ENCODE data around the gene GUK1. TPM values are rescaled to one million over a fixed set of nuclear protein-coding genes. Genes with fewer than 3 reads are reported as not detected.
"Not testable (repeated sequence)": the region's sequence is repeated elsewhere in the genome, so short reads cannot be mapped to it uniquely, and the experiment has no call there.

The GUK1 gene
- total and polyA plus RNA-seq, 2 donors (not counting 1 experiment from before 2014, with no cell fraction given): 125 to 356 TPM

- H3K4me2 ChIP-seq (replicated peaks; ENCODE audit: low read depth, low read length, poor library complexity, severe bottlenecking): peak overlapping the region; percentile 96
- H3K4me3 Mint-ChIP-seq: peak overlapping the region; percentile 92
- H3K4me1 Mint-ChIP-seq: peaks cover 22% of the 10 kb centered on the region
- CTCF ChIA-PET: interaction anchor here (1.1 to 2.1 kb wide), 4 partner anchors 9 to 323 kb away, joined by 3 to 9 read pairs (median 4); partner anchors contain the start of gene ARF1
- peaks cover 17 to 23% of the 10 kb centered on the region in 2 donors for H3K4me1 ChIP-seq (ENCODE audit: control insufficient read depth in 2 of 2, insufficient read depth in 2 of 2, low read length in 2 of 2)
- POLR2A ChIA-PET: interaction anchor here (0.6 to 1.2 kb wide), 6 partner anchors 27 to 359 kb away, joined by 3 to 6 read pairs (median 3); partner anchors contain the start of genes ARF1 and IBA57
- peak overlapping the region; percentile 87 for H3K27ac Mint-ChIP-seq
- 46% methylated on average over 15 of the region's 15 CpGs for WGBS (ENCODE audit: insufficient coverage)
- no peaks in the 10 kb centered on the region for H3K9me3 Mint-ChIP-seq (ENCODE audit: insufficient read depth)
- DNase-seq (no peak), ATAC-seq (ENCODE audit: low read depth) (no peak)
- peak overlapping the region; percentile 80 for H2AFZ ChIP-seq (ENCODE audit: insufficient read depth, low read depth, low read length, poor library complexity, severe bottlenecking)
- intact Hi-C loops (cut with micrococcal nuclease): loop anchor here (1.0 to 10.0 kb wide), 7 partner anchors 28 to 1395 kb away; partner anchors contain the start of genes ARF1, GUK1, IBA57 and NUP133
- H3K9ac ChIP-seq (ENCODE audit: low read length): peak overlapping the region; percentile 85
- no peaks in the 10 kb centered on the region for H4K20me1 ChIP-seq (ENCODE audit: control insufficient read depth, insufficient read depth, low read length, poor library complexity, severe bottlenecking)
- H3K79me2 ChIP-seq (ENCODE audit: control insufficient read depth, insufficient read depth, low read length): peaks cover 28% of the 10 kb centered on the region
- H3K27me3 Mint-ChIP-seq: no peaks in the 10 kb centered on the region
- no peaks in the 10 kb centered on the region for H3K27me3 ChIP-seq (replicated peaks in 1 of 4; ENCODE audit: control extremely low read depth in 1 of 4, control insufficient read depth in 3 of 4, insufficient read depth in 4 of 4, low read length in 3 of 4)
- peaks cover 0 to 17% of the 10 kb centered on the region in 2 experiments for H3K36me3 ChIP-seq (replicated peaks in 1 of 2; ENCODE audit: control extremely low read depth in 1 of 2, control insufficient read depth in 1 of 2, extremely low read depth in 1 of 2, insufficient read depth in 2 of 2, low read length in 1 of 2)
- TF ChIP-seq CTCF (IDR thresholded peaks at IDR 0.05) (no peak), EZH2 (IDR thresholded peaks at IDR 0.05; ENCODE audit: borderline replicate concordance, insufficient read depth, low read depth, low read length, poor library complexity, severe bottlenecking) (no peak)
- H3K9me3 ChIP-seq (ENCODE audit: control extremely low read depth in 1 of 3, control insufficient read depth in 2 of 3, insufficient read depth in 1 of 3, low read length in 2 of 3): no peaks in the 10 kb centered on the region
- H3K4me3 ChIP-seq (ENCODE audit: control extremely low read depth in 1 of 5, extremely low read depth in 1 of 5, insufficient read depth in 1 of 5, low read depth in 2 of 5, low read length in 4 of 5): peak overlapping the region; percentile 18 to 97 (median 95)
- peak overlapping the region; percentile 95 for H3K27ac ChIP-seq (ENCODE audit: low read length in 2 of 2)
Observed at GRCh38 chr1:228109962-228110488, 30.1 kb upstream of the GUK1 start.

GRCh38 chr1:228110556-228110955 is 29.5 kb upstream of the GUK1 start:
- H4K20me1 ChIP-seq (ENCODE audit: control insufficient read depth, insufficient read depth, low read length, poor library complexity, severe bottlenecking): no peaks in the 10 kb centered on the region
- ChIA-PET CTCF (interaction anchor here (1.1 to 2.1 kb wide), 4 partner anchors 8 to 324 kb away, joined by 3 to 9 read pairs (median 4); partner anchors contain the start of gene ARF1), POLR2A (interaction anchor here (1.0 kb wide), 1 partner anchor 28 kb away, joined by 3 read pairs; no protein-coding TSS in a partner anchor)
- H3K4me3 Mint-ChIP-seq: peak overlapping the region; percentile 92
- H3K9me3 Mint-ChIP-seq (ENCODE audit: insufficient read depth): no peaks in the 10 kb centered on the region
- peaks cover 22% of the 10 kb centered on the region for H3K4me1 Mint-ChIP-seq
- no peaks in the 10 kb centered on the region for H3K27me3 ChIP-seq (replicated peaks in 1 of 4; ENCODE audit: control extremely low read depth in 1 of 4, control insufficient read depth in 3 of 4, insufficient read depth in 4 of 4, low read length in 3 of 4)
- peaks cover 17 to 23% of the 10 kb centered on the region in 2 donors for H3K4me1 ChIP-seq (ENCODE audit: control insufficient read depth in 2 of 2, insufficient read depth in 2 of 2, low read length in 2 of 2)
- H3K4me2 ChIP-seq (replicated peaks; ENCODE audit: low read depth, low read length, poor library complexity, severe bottlenecking): peak overlapping the region; percentile 96
- ATAC-seq (ENCODE audit: low read depth): no peak
- H3K36me3 ChIP-seq (replicated peaks in 1 of 2; ENCODE audit: control extremely low read depth in 1 of 2, control insufficient read depth in 1 of 2, extremely low read depth in 1 of 2, insufficient read depth in 2 of 2, low read length in 1 of 2): peaks cover 0 to 17% of the 10 kb centered on the region in 2 experiments
- intact Hi-C loops (cut with micrococcal nuclease): no loop called here
- no peak overlapping the region for H3K4me3 ChIP-seq (ENCODE audit: control extremely low read depth in 1 of 5, extremely low read depth in 1 of 5, insufficient read depth in 1 of 5, low read depth in 2 of 5, low read length in 4 of 5)
- TF ChIP-seq EZH2 (IDR thresholded peaks at IDR 0.05; ENCODE audit: borderline replicate concordance, insufficient read depth, low read depth, low read length, poor library complexity, severe bottlenecking): no peak
- TF ChIP-seq CTCF (IDR thresholded peaks at IDR 0.05): no peak
- DNase-seq: no peak
- H2AFZ ChIP-seq (ENCODE audit: insufficient read depth, low read depth, low read length, poor library complexity, severe bottlenecking): peak overlapping the region; percentile 80
- peaks cover 27% of the 10 kb centered on the region for H3K79me2 ChIP-seq (ENCODE audit: control insufficient read depth, insufficient read depth, low read length)
- H3K27me3 Mint-ChIP-seq: no peaks in the 10 kb centered on the region
- H3K9ac ChIP-seq (ENCODE audit: low read length): no peak overlapping the region
- H3K9me3 ChIP-seq (ENCODE audit: control extremely low read depth in 1 of 3, control insufficient read depth in 2 of 3, insufficient read depth in 1 of 3, low read length in 2 of 3): no peaks in the 10 kb centered on the region
- H3K27ac ChIP-seq (ENCODE audit: low read length in 2 of 2): no peak overlapping the region
- H3K27ac Mint-ChIP-seq: peak overlapping the region; percentile 87
- WGBS (ENCODE audit: insufficient coverage): 95% methylated on average over 4 of the region's 7 CpGs

GRCh38 chr1:228111315-228111714 is 28.8 kb upstream of the GUK1 start:
- H3K9me3 ChIP-seq (ENCODE audit: control extremely low read depth in 1 of 3, control insufficient read depth in 2 of 3, insufficient read depth in 1 of 3, low read length in 2 of 3); POLR2A ChIA-PET; intact Hi-C loops (cut with micrococcal nuclease); H2AFZ ChIP-seq (ENCODE audit: insufficient read depth, low read depth, low read length, poor library complexity, severe bottlenecking); H3K27ac ChIP-seq (ENCODE audit: low read length in 2 of 2); H3K27ac Mint-ChIP-seq; H3K9me3 Mint-ChIP-seq (ENCODE audit: insufficient read depth); H4K20me1 ChIP-seq (ENCODE audit: control insufficient read depth, insufficient read depth, low read length, poor library complexity, severe bottlenecking); H3K4me3 ChIP-seq (ENCODE audit: control extremely low read depth in 1 of 5, extremely low read depth in 1 of 5, insufficient read depth in 1 of 5, low read depth in 2 of 5, low read length in 4 of 5); ATAC-seq (ENCODE audit: low read depth); H3K27me3 Mint-ChIP-seq; CTCF ChIA-PET; H3K27me3 ChIP-seq (replicated peaks in 1 of 4; ENCODE audit: control extremely low read depth in 1 of 4, control insufficient read depth in 3 of 4, insufficient read depth in 4 of 4, low read length in 3 of 4); H3K4me2 ChIP-seq (replicated peaks; ENCODE audit: low read depth, low read length, poor library complexity, severe bottlenecking); H3K4me3 Mint-ChIP-seq; DNase-seq; H3K9ac ChIP-seq (ENCODE audit: low read length): not testable (repeated sequence)
- Histone ChIP-seq H3K79me2 (ENCODE audit: control insufficient read depth, insufficient read depth, low read length) (peaks cover 23% of the 10 kb centered on the region), H3K36me3 (replicated peaks in 1 of 2; ENCODE audit: control extremely low read depth in 1 of 2, control insufficient read depth in 1 of 2, extremely low read depth in 1 of 2, insufficient read depth in 2 of 2, low read length in 1 of 2) (peaks cover 0 to 12% of the 10 kb centered on the region in 2 experiments), H3K4me1 (ENCODE audit: control insufficient read depth in 2 of 2, insufficient read depth in 2 of 2, low read length in 2 of 2) (peaks cover 17 to 23% of the 10 kb centered on the region in 2 donors)
- WGBS (ENCODE audit: insufficient coverage): no CpG with 5 or more reads among the region's 6 CpGs
- H3K4me1 Mint-ChIP-seq: peaks cover 22% of the 10 kb centered on the region

All from B cell (primary cell).